Muscle of leg (tissue), 11 donors: ENCODE data around the gene TMEM53. TPM values are rescaled to one million over a fixed set of nuclear protein-coding genes. Genes with fewer than 3 reads are reported as not detected.

Source experiments
- DNase-seq: peaks from one replicate; pipeline ENCODE4 v3.0.0; 2013
- H3K27ac ChIP-seq: one replicate; pipeline ENCODE4 v1.5.1; 2013; ENCODE audit warnings: mild to moderate bottlenecking, low read length, control low read depth
- H3K27me3 ChIP-seq: one replicate; pipeline ENCODE4 v1.6.1; 2013; ENCODE audit warnings: low read length; ENCODE audit not compliant: control insufficient read depth, insufficient read depth
- H3K36me3 ChIP-seq: one replicate; pipeline ENCODE4 v1.6.1; 2013; ENCODE audit warnings: low read length; ENCODE audit not compliant: control insufficient read depth, insufficient read depth
- H3K4me1 ChIP-seq: one replicate; pipeline ENCODE4 v1.6.1; 2013; ENCODE audit warnings: low read length; ENCODE audit not compliant: control insufficient read depth, insufficient read depth
- H3K4me3 ChIP-seq: one replicate; pipeline ENCODE4 v1.5.1; 2013; ENCODE audit warnings: low read length, control low read depth
- H3K9me3 ChIP-seq: replicated peaks from 2 replicates; pipeline ENCODE4 v1.6.1; 2013; ENCODE audit warnings: low read depth, low read length; ENCODE audit not compliant: control insufficient read depth
- WGBS: methylation state at CpG from one replicate; pipeline ENCODE4 v1.1.5; 2013; ENCODE audit warnings: missing lambda C conversion rate; ENCODE audit not compliant: insufficient coverage; 5-methylcytosine and 5-hydroxymethylcytosine counted together
- polyA plus RNA-seq, 8 donors: library from polyadenylated mRNA; unstranded; fragments of 120-200 nt; gene quantifications; one replicate each; pipeline versions ENCODE4 v1.2.1 to v1.2.3, GENCODE V29; 2013; ENCODE audit warnings: inconsistent platforms in 1 of 8, low replicate concordance in 1 of 8; ENCODE audit not compliant: insufficient read length in 8 of 8, insufficient read depth in 1 of 8
- total RNA-seq: library from RNA; stranded (reverse); fragments of 120-200 nt; gene quantifications from one replicate; pipeline ENCODE4 v1.2.4, GENCODE V29; 2013

TMEM53 gene
- total and polyA plus RNA-seq, 9 donors, result 3.5 to 7.8 (median 6.2) TPM

DNA sequence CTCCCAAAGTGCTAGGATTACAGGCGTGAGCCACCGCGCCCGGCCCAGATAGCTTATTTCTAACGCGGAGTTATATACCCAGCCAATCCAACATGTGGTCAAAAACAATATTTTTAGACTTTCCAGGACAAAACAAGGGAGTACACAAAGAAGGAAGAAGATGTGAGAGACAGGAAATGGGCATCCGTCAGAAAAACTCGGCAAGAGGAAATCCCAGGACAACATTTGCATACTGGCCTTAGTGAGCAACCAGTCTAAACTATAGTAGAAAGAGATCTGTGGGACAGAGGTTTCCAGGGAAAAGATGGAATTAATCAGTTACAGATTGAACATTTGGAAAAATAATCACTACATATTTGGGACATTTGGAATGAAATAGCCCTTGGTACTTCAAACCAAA, 11.6 kb upstream of the TMEM53 start:
- Histone ChIP-seq H3K4me1 (no peaks in the 10 kb centered on the region), H3K27ac (no peak overlapping the region), H3K36me3 (no peaks in the 10 kb centered on the region), H3K27me3 (no peaks in the 10 kb centered on the region), H3K9me3 (no peaks in the 10 kb centered on the region), H3K4me3 (no peak overlapping the region)
- WGBS, result 0% methylated on average over 1 of the region's 8 CpGs
- DNase-seq, result peak; percentile 34

DNA sequence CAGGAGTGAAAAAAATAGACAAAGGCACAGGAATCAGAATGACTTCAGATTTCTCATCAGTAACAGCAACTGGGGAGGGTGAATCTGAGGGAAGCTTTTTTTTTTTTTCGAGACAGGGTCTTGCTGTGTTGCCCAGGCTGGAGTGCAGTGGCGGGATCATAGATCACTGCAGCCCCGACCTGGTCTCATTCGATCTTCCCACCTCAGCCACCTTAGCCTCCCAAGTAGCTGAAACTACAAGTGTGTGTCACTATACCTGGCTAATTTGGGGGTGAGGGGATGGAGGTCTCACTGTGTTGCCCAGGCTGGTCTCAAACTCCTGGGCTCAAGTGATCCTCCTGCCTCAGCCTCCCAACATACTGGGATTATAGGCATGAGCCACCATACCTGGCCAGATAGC, 10.9 kb upstream of the TMEM53 start:
- no peak for DNase-seq
- Histone ChIP-seq H3K27me3 (no peaks in the 10 kb centered on the region), H3K36me3 (no peaks in the 10 kb centered on the region), H3K4me3 (no peak overlapping the region), H3K9me3 (no peaks in the 10 kb centered on the region), H3K27ac (no peak overlapping the region), H3K4me1 (no peaks in the 10 kb centered on the region)
- WGBS, result 80% methylated on average over 1 of the region's 4 CpGs

DNA sequence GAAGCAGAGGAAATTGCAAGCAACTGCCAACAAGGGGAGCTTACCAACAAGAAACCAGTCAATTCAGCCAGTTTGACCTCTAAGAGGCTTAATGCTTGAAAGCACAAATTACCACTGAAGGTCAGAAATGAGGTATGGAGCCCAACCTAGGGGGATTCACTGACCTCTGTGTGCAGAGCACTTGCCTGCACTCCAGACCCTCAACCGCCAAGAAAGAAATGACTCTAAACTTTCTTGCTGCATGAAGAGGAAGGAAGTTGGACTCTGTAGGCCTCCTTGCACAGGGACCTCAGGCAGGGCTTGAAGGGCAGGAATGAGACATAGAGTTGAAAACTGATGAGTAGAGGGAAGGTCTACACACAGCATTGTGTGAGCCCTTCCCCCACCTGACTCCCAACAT, 10.2 kb upstream of the TMEM53 start:
- Histone ChIP-seq H3K9me3 (no peaks in the 10 kb centered on the region), H3K4me3 (no peak overlapping the region), H3K4me1 (no peaks in the 10 kb centered on the region), H3K36me3 (no peaks in the 10 kb centered on the region), H3K27me3 (no peaks in the 10 kb centered on the region), H3K27ac (no peak overlapping the region)
- WGBS, result 100% methylated on average over 1 of the region's 1 CpG
- no peak for DNase-seq

DNA sequence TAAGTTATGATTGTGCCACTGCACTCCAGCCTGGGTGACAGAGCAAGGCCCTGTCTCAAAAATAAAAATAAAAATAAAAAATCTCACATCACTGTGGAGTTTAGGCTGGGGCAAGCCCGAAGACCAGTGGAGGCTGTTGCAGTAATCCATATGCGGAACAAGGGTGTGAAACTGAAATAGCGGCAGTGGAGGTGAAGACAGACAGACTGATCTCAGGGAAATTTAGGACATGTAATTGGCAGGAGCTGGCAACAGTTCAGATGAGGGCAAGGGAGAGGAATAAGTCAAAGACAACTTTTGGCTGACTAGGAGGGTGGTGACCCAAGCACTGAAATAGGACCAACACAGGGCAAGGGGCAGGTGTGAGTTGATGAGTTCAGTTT, 8.6 kb upstream of the TMEM53 start:
- H3K27ac ChIP-seq, result no peak overlapping the region
- H3K27me3 ChIP-seq, result no peaks in the 10 kb centered on the region
- no peaks in the 10 kb centered on the region for H3K4me1 ChIP-seq
- H3K36me3 ChIP-seq, result no peaks in the 10 kb centered on the region
- H3K9me3 ChIP-seq, result no peaks in the 10 kb centered on the region
- DNase-seq, result no peak
- H3K4me3 ChIP-seq, result no peak overlapping the region
- 85% methylated on average over 3 of the region's 3 CpGs for WGBS

DNA sequence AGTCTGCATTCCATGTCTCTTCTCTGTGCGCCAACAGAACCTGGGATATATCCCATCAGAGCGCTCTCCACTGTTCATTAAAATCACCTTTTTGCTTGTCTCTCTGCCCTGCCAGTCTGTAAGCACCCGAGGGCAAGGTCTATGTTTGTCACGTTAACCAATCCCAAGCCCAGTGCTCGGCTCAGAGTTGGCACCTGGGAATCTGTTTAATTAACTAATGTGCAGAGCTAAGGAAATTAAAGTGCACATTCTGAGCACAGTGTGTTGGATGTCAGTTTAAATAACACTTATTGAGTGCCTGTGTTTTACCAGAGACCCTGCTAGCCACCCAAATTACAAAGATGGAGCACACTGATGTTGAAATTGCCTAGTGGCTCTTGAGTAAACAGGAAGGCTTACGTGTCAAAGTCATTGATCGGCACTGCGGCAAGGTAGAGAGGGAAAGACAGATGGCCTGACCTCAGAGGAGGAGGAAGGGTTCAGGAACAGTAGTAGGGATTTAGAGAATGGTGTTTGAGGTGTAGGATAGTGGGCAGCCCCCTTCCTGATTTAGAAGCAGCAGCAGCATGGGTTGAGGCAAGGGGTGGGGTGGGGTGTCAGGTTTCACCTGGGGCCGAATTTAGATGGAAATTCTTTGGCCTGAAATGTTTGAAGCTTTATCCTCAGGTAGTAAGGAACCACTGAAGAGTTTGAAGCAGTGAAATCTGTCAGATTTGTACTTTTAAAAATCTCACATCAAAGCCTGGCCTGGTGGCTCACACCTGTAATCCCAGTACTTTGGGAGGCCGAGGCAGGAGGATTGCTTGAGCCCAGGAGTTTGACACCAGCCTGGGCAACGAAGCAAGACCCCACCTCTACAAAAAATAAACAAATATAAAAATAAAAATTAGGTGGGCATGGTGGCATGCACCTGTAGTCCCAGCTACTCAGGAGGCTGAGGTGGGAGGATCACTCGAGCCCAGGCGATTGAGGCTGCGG, 7.9 kb upstream of the TMEM53 start:
- Histone ChIP-seq H3K27me3 (no peaks in the 10 kb centered on the region), H3K9me3 (no peaks in the 10 kb centered on the region), H3K4me3 (no peak overlapping the region), H3K4me1 (no peaks in the 10 kb centered on the region), H3K36me3 (no peaks in the 10 kb centered on the region), H3K27ac (no peak overlapping the region)
- 73% methylated on average over 8 of the region's 14 CpGs for WGBS
- no peak for DNase-seq

DNA sequence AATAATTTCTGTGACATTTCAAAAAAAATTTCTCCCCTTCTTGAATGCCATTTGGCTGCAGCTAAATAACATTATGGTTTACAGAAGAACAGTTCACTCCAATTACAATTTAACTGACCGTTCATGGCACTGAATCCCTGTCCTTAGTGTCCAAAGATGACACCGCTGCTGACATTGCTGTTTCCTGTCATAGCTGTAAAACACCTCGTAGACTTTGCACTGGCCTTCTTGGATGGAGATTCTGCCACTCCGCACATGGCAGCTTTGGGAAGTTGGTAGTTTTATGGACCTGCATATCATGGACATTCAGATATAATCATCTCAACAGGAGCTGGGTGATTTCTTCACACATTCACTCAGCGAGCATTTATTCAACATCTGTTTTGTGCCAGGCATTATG, 5.2 kb upstream of the TMEM53 start:
- Histone ChIP-seq H3K4me3 (no peak overlapping the region), H3K27ac (no peak overlapping the region), H3K36me3 (no peaks in the 10 kb centered on the region), H3K4me1 (peaks cover 9% of the 10 kb centered on the region), H3K27me3 (no peaks in the 10 kb centered on the region), H3K9me3 (no peaks in the 10 kb centered on the region)
- 77% methylated on average over 3 of the region's 5 CpGs for WGBS
- DNase-seq, result no peak

DNA sequence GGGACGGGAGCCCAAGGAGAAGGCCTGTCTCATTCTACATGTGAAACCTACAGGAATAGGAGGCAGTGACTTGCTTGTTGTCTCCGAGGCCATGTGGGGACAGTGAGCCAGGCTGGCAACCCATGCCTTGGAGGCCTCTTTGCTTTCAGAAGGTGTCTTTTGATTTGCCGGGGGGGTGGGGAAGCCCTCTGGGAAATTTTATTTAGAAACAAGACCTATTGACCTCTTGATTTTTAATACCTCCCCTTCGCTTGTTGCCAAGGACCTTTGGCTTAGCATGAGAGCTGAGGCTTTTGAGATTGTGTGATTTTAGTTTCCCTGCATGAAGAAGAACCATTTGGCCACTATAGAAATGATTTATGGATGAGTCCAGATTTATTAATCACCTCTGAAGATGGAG, 4.3 kb upstream of the TMEM53 start:
- H3K27ac ChIP-seq, result no peak overlapping the region
- DNase-seq, result no peak
- H3K27me3 ChIP-seq, result no peaks in the 10 kb centered on the region
- WGBS, result no CpG with 5 or more reads among the region's 4 CpGs
- H3K36me3 ChIP-seq, result no peaks in the 10 kb centered on the region
- H3K4me1 ChIP-seq, result peaks cover 11% of the 10 kb centered on the region
- no peaks in the 10 kb centered on the region for H3K9me3 ChIP-seq
- no peak overlapping the region for H3K4me3 ChIP-seq

DNA sequence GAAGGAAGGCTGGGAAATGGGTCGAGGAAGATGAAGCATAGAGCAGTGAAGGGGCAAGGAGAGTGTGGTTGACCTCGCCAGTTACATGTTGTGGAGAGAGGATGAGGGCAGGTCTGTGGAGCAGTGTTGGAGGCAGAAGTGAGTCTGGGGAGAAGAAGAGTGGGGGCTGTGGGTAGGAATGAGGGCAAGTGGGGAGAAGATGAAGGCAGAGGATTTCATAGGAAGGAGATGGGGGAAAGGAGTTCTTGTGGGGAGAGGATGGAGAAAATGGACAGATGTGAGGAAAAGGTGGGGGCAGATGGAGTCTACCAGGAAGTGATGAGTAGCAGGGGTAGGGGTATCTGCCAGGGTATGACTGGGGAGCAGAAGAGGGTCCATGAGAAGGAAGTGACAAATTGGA, 3.8 kb upstream of the TMEM53 start:
- 90% methylated on average over 2 of the region's 2 CpGs for WGBS
- H3K36me3 ChIP-seq, result no peaks in the 10 kb centered on the region

DNA sequence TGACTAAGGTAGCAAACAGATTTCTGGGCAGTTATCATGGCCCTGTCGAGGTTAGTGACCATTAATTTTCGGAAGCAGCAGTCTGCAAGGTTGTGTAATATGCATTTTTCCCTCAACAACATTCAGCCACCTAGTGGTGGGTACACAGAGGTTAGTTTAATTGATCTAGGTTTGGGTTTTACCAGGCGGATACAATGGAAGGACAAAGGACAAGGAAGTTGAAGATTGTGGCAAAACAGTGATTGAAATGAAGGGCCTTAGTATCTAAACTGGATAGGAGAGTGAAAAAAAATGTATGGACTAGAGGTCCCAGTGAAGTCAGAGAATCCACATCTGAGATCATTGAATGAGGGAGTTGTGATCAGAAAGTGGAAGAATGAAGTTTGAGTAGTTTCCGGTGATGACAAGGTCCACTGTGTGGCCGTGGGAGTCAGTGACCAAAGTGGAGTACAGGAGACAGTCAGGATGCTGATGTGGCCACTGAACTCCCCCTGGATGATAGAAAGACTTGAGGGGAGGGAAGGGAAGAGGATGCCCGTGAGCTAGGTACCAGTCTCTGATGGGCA, 3.0 kb upstream of the TMEM53 start:
- Histone ChIP-seq H3K4me1 (peaks cover 25% of the 10 kb centered on the region), H3K27ac (no peak overlapping the region)

More for the DNA sequence above, 3.8 kb upstream of the TMEM53 start:
- Histone ChIP-seq H3K27ac (no peak overlapping the region), H3K9me3 (no peaks in the 10 kb centered on the region), H3K27me3 (no peaks in the 10 kb centered on the region), H3K4me1 (peaks cover 16% of the 10 kb centered on the region), H3K4me3 (no peak overlapping the region)
- no peak for DNase-seq

DNA sequence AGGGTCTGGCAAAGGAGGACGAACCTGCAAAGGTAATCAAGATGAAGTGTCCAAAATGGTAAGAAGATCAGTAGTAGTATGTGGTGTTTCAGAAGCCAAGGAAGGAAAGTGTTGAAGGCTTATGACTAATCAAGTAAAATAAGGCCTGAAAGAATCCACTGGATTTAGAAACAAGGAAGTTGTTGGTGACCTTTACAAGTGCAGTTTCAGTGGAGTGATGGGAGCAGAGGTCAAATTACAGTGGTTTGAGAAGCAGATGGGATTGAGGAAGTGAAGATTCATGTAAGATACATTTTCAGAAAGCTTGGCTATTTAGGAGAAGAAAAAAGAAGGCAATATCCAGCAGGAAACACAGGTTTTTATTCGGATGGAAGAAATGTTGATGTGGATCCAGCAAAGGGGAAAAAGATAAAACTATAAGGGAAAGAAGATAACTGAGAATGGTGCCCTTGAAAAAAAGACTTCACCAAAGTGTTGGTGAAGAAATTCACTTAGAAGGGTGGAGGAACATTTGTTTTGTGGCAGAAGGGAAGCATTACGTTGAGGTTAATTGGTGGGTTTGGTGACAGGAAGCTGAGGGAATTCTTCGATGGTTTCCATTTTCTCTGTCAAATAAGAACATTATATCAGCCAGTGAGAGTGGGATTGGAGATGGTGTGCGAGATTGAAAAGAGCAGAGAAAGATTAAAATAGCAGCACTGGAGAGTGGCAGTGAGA, 2.4 kb upstream of the TMEM53 start:
- 68% methylated on average over 3 of the region's 5 CpGs for WGBS
- no peaks in the 10 kb centered on the region for H3K27me3 ChIP-seq
- no peaks in the 10 kb centered on the region for H3K36me3 ChIP-seq
- H3K4me1 ChIP-seq, result peaks cover 30% of the 10 kb centered on the region
- DNase-seq, result peak; percentile 68
- no peaks in the 10 kb centered on the region for H3K9me3 ChIP-seq
- H3K4me3 ChIP-seq, result no peak overlapping the region
- H3K27ac ChIP-seq, result peak overlapping the region; percentile 54

More for the DNA sequence above, 3.0 kb upstream of the TMEM53 start:
- no peak overlapping the region for H3K4me3 ChIP-seq
- DNase-seq, result no peak
- H3K27me3 ChIP-seq, result no peaks in the 10 kb centered on the region
- 85% methylated on average over 4 of the region's 6 CpGs for WGBS
- no peaks in the 10 kb centered on the region for H3K36me3 ChIP-seq
- H3K9me3 ChIP-seq, result no peaks in the 10 kb centered on the region
